T-helper 1 cell (primary cell): ENCODE results near the gene LRRTM3.

Experiments used
- DNase-seq, 5 donors: peaks; one replicate each; pipeline ENCODE4 v3.0.0-alpha.2; 2012 to 2020
- total RNA-seq, 4 donors: gene quantifications; one replicate each; lab custom pipeline; 2026; lab: John Stamatoyannopoulos, UW

LRRTM3 gene
- 0 reads per million in 4 donors for total RNA-seq

DNA sequence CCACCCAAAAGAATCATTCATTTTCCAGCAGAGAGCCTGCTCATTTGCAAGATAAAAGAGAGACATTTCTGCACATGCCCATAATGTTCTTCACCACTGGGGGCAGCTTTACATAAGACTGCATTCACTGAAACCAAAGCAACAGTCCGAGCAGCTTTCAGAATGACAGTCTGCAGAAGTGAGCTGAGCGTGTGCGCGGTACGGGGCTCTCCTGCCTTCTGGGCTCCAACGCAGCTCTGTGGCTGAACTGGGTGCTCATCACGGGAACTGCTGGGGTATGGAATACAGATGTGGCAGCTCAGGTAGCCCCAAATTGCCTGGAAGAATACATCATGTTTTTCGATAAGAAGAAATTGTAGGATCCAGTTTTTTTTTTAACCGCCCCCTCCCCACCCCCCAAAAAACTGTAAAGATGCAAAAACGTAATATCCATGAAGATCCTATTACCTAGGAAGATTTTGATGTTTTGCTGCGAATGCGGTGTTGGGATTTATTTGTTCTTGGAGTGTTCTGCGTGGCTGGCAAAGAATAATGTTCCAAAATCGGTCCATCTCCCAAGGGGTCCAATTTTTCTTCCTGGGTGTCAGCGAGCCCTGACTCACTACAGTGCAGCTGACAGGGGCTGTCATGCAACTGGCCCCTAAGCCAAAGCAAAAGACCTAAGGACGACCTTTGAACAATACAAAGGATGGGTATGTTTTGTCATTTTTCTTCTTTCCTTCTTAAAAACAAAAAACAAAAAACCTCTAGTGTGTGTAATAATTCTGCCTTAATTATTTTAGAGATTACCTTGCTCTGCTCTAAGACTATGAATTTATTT, at the start of gene LRRTM3:
LRRTM3 (plus strand) TSS at position 141 of the 820 bp plus-strand sequence.
- peak in 1 of 5 donors; percentile 44 for DNase-seq

GRCh38 chr10:66877361-66877760, 48.5 kb upstream of the LRRTM3 start:
- no peak for DNase-seq

DNA sequence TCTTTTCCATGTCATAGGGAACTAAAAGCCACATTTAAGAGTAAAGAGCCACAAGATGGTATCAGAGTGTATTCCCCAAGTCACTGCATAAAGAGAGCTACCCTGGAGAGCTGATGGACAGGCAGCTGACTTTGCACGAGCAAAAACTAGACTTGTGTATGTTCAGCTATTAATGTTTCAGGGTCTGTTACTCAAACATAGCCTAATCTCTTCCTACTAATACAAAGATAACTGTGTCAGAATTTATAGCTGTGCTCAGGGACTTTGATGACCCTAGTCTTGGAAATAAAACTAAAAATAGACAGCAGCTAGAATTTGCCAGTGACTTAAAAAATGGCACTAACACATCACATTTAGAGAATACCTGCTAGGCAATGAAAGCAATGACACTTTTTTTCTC, 45.5 kb upstream of the LRRTM3 start:
- no peak for DNase-seq

- no peak for DNase-seq
Observed at GRCh38 chr10:66880826-66881225, 45.0 kb upstream of the LRRTM3 start.

DNA sequence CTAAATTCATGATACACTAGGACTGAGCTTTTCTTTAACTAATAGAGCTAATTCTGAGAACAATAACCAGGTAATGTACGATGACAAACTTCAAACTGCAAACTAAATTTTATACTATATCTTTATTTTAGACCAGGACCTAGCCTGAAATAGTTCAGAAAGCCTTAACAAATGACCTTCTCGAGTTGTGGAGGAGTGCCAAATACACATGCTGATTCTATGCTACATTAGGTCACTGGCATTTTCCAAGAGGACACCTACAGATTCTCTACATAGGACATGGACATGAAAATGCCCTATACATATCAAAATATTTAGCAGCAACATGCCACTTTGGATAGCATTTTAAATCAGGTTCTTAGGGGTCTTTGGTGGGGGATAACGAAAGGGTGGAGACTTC, 44.0 kb upstream of the LRRTM3 start:
- no peak for DNase-seq

DNA sequence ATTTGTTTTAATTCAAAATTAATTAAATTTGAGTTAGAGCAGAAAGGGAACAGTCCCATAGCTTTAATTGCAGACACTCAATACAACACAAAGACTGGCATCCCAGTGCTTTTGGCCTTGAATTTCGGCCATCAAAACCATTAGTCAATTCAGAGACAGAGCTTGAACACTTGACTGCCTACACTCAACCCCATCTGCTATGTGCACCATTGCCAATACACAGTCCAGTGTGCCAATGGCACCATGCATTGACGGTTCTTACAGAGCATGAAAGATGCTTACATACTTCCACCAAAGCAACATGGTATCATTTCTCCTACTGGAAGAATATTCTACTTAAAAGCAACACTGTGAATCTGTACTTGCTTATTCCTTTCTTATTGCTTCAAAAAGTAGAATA, 43.6 kb upstream of the LRRTM3 start:
- DNase-seq: no peak

DNA sequence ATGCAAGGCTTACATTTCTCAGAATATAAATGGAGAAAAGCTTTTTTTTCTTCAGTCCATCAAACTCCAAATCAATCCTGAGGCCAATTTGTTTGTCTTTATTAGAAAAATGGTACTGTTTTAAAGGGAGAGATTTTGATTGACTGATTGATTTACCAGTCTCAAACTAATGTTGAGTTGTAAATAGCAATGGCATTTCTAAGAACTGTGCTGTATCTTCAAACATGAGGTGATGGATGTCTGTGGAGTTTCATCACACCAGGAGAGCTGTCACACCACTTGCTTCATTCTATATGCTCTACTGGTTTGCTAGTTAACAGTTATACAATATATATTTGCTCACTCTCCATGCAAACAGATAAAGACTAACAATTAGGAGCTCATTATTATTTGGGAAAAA, 39.0 kb upstream of the LRRTM3 start:
- no peak for DNase-seq

DNA sequence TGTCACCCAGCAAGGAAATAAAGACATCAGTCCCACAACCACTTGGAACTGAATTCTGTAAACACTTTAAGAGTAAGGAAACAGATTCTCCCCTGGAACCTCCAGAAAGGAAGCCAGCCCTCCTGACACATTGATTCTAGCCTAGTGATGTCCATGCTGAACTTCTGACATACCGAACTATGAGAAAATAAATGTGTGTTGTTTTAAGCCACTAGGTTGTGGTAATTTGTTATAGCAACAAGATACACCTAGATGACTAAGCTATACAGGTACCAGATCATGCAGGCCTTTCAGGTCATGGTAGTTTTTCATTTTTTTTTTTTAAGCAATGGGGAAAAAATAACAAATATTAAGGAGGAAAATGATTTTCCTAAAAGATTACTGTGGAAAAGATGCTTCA, 37.6 kb upstream of the LRRTM3 start:
- no peak for DNase-seq

GRCh38 chr10:66892871-66893270, 33.0 kb upstream of the LRRTM3 start:
- DNase-seq: no peak

DNA sequence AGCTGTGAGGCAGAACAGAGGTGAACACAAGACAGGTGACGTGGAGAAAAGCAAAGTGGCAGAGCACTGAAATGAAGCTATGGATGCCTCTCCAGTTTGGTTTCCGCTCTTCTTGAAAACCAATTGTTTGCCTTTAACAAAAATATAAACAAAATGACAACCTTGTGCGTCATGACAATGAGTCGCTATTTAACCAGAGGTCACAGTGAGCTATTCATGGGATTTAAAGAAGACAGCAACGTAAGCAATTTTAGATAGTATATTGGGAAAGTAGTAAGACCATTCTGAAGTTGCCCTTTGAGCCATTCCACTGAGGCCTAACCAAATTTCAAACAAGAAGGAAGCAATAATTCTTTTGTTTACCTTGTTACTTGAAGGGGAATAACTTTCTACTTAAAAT, 15.2 kb upstream of the LRRTM3 start:
- DNase-seq: no peak

GRCh38 chr10:66916030-66916429, 9.8 kb upstream of the LRRTM3 start:
- no peak for DNase-seq

DNA sequence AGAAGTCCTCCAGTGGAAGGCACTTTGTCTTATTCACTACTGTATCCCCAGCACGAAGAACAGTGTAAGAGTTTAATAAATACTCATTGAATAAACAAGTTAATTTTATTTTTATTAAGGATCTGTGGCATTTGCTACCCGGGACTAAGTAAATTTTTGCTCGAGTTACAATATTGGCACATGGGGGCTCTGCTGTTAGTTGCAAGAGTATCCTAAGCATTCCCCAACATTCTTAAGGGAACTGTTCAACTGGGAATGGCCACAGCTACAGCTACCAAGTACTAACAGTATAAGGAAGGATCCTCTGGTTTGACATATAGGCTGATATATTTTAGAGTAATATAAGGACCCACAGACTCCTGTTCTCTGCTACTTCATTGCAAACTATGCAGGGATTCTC, 8.7 kb upstream of the LRRTM3 start:
- DNase-seq: no peak

DNA sequence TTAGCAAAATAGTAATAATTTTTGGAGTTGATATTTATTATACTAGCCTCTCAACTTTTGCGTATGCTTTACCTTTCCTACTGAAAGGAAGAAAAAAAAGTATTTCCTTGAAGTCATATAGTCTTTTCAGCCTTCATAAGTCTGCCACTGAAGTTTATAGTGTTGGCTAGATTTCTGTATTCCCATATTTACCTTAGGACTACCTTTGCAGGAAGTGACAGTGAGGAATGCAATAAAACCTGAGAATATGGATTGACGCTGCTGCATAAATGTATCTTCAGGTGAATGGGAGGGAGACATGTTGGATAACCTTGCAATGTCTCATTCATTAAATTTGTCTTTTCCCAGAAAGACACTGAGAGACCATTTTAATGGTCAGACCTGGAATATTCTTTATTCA, 6.6 kb upstream of the LRRTM3 start:
- DNase-seq: no peak

DNA sequence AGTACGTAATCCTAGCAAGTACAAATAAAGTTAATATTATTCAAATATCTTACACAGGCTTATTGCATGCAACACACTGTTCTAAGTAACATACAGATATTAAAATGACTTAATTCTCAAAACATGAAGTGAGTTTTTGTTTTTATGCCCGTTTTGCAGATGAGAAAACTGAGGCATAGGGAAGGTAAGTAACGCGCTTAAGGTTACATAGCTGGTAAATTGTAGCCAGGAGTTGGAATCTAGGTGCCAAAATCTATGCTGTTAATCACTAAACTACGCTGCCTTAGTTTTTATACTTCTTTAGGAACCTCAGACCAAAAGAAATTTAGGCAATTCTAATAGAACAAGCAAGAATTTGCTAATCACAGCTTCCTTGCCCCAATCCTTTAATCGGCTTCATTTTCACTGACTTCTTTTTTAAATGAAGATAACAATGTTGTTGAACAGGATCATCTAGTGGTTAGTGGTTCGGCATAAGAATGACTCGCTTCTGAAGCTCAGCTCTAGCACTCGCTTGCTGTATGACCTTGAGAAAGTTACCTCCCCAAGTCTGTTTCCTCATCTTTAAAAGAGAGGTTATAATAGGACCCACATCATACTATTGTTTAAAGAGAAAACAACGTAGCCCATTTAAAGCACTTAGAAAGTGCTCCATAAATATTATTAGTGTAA, 1.0 kb upstream of the LRRTM3 start:
- no peak for DNase-seq

- DNase-seq: no peak
Observed at GRCh38 chr10:66925373-66925772, 463 bp upstream of the LRRTM3 start.

DNA sequence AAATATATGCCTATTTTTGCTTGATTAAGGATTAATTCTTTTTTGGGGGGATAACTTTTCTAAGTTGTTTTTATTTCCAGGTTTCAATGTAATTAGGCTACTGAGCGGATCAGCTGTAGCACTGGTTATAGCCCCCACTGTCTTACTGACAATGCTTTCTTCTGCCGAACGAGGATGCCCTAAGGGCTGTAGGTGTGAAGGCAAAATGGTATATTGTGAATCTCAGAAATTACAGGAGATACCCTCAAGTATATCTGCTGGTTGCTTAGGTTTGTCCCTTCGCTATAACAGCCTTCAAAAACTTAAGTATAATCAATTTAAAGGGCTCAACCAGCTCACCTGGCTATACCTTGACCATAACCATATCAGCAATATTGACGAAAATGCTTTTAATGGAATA, 1.0 kb downstream of the LRRTM3 start:
- DNase-seq: no peak

GRCh38 chr10:66927251-66927935, 1.6 kb downstream of the LRRTM3 start:
- DNase-seq: no peak

DNA sequence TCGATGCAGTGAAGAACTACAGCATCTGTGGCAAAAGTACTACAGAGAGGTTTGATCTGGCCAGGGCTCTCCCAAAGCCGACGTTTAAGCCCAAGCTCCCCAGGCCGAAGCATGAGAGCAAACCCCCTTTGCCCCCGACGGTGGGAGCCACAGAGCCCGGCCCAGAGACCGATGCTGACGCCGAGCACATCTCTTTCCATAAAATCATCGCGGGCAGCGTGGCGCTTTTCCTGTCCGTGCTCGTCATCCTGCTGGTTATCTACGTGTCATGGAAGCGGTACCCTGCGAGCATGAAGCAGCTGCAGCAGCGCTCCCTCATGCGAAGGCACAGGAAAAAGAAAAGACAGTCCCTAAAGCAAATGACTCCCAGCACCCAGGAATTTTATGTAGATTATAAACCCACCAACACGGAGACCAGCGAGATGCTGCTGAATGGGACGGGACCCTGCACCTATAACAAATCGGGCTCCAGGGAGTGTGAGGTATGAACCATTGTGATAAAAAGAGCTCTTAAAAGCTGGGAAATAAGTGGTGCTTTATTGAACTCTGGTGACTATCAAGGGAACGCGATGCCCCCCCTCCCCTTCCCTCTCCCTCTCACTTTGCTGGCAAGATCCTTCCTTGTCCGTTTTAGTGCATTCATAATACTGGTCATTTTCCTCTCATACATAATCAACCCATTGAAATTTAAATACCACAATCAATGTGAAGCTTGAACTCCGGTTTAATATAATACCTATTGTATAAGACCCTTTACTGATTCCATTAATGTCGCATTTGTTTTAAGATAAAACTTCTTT, 2.3 kb downstream of the LRRTM3 start:
- DNase-seq: no peak

- DNase-seq: no peak
Observed at GRCh38 chr10:66928776-66929175, 2.9 kb downstream of the LRRTM3 start.

DNA sequence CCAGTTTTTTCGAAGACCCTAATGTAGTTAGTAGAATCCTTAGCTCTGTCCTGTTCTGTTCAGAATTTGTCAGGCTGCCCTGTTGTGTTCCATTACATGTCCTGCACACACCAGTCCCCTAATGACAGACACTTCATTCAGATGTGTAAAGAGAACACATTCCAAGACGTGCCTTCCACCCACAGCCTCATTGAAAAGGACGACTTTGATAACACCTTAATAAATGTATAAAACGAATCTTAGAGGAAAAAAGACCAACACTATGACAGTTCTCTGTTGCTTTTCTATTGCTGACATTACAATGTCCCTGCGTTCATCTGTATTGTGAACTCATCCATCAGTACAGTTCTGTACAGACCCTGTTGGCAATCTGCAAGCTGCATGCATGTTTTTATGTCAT, 3.5 kb downstream of the LRRTM3 start:
- DNase-seq: no peak

DNA sequence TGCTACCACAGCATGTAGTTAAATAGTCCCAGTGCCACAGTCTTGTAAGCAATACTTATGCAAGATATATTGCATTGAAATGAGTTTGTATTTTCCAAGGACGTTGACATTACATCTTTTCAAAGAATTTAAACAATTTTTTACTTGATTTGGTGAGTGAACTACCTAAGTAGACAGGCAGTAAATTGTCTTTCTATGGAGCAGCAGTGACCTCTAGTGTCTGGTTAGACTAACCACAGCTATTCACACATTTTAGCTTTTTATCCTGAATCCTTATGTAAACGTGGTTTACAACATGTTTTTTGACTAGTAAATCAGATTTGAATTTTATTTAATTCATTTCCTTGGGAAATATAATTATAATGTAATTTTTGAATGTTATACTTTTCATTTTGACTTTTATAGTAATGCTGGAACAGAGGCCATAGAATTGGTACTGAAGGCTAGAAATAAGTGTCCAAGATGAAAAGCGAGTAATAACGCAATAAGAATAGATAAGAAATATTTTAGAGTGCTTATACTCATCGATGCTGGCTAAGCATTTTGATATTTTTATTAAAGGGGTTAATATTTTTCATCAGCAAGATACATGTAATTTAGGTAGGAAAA, 5.6 kb downstream of the LRRTM3 start:
- DNase-seq: peak in 2 of 5 donors; percentile 4 to 10

GRCh38 chr10:66931949-66932343, 6.1 kb downstream of the LRRTM3 start:
- no peak for DNase-seq
